Effector CD8-positive, alpha-beta T cell (primary cell): ENCODE measurements around the gene SHPK.
"Not testable (repeated sequence)": the region's sequence is repeated elsewhere in the genome, so short reads cannot be mapped to it uniquely, and the experiment has no call there.

Experiments
- DNase-seq: peaks from one replicate; lab custom pipeline; 2025; lab: John Stamatoyannopoulos, UW

SHPK gene

DNA sequence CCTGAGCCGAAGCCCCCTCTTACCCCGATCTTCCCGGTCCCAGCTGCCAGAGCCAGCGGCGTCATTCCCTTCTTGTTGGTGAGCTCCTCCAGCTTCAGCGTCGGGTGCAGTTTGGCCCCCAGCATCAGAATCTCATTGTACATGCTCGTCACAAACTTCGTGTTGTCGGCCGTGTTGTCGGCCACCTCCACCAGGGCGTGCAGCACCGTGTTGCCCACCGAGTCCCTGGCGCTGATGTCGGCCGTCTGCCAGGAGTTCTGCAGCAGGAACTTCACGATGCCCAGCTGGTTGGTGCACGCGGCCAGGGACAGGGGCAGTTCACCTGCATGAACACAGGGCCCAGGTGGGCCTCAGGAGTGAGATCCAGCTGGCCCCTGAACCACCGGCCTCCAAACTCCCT lies 46.3 kb downstream of the SHPK start:
- no peak for DNase-seq

DNA sequence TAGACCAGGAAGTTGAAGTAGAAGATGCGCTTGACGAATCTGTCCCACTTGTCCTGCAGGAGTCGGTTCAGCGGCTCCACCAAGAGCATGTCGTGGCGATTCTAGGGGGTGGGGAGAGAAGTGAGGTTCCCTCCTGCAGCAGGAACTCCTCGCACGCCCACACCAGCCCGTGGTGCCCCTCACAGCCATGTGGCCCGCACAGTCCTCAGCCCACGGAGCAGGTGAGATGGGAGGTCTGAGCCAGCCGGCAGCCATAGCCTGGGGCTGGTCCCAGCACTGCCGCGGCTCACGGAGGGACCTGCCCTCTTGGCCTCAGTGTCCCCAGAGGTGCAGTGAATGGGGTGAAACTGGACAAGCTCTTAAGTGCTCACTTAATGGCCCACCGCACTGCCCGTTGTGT lies 50.2 kb downstream of the SHPK start:
- no peak for DNase-seq

DNA sequence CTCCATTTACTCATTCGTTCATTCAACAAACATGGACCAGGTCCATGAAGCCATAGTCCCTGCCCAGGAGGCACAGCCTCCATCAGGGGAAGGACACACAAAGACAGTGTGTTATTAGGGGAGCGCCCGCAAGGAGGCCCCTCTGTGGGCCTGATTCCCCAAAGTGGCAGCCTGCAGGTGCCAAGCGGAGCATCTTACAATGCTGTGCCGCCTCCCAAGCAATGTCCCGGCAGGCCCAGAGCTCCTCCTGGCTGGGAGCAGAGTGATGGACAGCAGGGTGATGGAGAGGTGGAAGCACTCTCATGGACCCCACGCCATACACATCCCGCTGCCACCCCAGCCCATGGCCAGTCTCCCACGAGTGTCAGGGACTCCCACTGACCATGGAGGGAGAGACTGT lies 52.6 kb downstream of the SHPK start:
- no peak for DNase-seq

DNA sequence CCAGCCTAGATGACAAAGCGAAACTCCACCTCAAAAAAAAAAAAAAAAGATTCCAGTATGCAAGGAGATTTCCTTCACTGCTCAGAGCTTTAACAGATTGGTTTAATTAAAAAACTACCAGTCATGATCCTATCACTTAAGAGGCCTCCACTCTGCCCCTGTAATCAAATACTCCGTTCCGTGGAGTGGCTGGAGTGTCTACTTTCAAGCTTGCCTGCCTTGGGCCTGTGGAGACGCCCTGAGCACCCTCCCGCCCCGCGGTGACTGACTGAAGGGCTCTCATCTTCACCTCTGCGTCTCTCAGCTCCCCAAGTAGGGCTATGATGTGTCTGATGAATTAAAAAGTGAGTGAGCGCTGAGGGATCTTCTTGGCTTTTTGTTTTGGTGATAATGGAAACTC lies 53.1 kb downstream of the SHPK start:
- DNase-seq: no peak

DNA sequence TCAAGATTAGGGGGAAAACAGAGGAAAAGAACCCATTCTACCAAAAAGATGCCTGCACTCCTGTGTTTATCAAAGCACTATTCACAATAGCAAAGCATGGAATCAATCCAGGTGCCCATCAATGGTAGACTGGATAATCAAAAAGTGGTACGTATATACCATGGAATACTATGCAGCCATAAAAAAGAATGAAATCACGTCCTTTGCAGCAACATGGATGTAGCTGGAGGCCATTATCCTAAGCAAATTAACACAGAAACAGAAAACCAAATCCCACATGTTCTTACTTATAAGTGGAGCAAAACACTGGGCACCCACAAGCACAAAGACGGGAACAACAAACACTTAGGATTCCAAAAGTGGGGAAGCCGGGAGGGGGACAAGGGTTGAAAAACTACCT lies 57.4 kb downstream of the SHPK start:
- not testable (repeated sequence) for DNase-seq

DNA sequence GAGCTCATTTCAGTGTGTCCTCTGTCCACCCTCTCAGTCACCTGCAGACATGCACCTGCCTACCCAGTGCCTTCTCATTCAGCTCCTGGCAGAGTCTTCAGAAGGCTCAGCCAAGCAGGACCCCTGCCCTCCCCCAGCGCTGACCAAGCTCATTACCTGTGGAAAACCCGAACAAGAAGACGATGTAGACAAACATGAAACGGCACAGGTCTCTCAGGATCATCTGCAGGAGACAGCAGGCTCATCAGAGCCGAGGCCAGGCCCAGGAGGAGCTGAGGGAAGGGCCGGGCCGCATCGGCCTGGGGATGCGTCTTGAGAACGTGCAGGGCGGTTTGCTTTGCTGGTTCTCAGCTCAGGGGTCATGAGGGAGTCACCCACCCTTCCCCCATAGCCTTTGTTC lies 59.1 kb downstream of the SHPK start:
- DNase-seq: no peak

DNA sequence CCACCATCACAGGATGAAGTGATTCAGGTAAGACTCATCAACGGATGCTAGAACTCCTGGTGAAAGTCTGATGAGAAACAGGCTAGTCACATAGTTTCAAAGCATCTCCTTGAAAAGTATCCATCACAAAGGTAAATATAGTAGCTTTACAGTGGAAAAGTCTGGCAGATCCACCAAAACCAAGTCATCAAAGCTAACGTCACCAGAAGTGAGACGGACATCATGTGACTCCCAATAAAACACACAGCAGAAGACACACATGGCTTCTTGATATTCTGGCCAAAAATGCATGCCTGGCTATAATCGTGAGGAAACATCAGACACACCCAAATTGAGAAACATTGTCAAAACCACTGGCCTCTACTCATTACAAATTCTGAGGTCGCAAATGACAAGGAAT lies 60.5 kb downstream of the SHPK start:
- no peak for DNase-seq

DNA sequence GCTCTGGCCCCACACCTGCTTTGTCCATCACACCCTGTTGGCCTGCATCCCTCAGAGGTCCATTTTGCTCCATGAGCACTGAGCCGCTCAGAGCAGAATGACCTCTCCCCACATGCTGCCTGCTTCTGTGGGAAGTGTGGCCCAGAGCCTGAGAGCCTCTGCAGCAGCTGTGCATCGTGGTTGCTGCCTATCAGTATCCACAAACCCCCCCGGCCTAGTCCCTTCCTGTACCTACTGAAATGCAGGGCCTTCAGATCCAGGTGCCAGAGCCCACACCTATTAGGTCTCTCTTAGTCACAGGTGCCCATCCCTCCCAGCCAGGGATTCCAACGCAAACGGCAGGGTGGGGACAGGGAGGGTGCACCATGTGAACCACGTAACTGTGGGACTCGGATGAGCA lies 61.8 kb downstream of the SHPK start:
- DNase-seq: no peak

DNA sequence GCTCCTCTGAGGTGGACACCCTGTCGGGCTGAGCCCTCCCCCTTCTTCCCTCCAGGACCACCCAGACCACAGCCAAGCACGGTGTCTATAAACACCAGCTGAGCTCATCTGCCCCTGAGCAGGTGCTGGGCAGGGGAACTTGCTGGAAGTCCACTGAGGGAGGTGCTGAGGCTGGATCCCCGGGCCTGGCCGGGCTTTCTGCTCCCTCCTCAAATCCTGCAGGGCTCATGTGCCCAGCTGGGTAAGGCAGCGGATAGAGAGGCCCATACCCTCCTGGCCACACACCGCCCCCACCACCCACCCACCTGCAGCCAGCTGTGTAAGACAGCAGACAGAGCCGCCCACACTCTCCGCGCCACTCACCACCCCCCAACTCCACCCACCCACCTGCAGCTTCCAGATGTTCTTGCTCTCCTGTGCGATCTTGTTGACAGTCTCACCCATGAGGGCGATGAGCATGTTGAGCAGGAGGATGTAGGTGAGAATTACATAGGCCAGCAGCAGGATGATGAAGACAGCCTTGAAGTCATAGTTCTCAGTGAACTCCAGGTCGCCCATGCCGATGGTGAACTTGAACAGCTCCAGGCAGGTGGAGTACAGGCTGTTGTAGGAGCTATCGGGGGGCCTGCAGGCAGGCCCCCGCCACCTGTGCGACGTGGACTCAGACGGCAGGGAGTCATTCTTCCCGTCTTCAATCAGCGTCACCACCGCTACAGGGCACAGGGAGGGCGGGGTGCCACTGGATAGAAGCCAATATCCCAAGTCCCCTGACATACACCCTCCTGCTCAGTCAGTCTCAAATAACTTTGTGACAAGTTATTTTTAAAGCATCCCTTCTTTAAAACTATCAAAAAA lies 62.6 kb downstream of the SHPK start:
- no peak for DNase-seq

DNA sequence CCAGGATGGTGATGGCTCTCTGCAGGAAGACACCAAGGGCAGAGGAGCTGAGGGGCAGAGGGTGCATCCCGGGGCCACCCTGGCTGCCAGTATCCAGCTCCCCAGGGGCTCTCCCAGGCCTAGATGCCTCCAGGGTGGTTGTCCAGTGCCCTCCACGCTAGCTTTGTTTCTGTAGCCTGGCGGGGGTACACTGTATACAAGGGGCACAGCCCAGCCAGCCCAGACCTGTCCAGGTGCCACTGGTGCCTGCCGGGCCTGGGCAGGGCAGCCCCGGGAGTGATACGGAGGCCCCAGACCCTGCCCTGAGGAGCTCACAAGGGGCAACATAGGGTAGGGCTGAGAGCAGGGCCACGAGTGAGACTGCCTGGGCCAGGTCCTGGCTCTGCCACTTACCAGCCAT lies 63.8 kb downstream of the SHPK start:
- no peak for DNase-seq

DNA sequence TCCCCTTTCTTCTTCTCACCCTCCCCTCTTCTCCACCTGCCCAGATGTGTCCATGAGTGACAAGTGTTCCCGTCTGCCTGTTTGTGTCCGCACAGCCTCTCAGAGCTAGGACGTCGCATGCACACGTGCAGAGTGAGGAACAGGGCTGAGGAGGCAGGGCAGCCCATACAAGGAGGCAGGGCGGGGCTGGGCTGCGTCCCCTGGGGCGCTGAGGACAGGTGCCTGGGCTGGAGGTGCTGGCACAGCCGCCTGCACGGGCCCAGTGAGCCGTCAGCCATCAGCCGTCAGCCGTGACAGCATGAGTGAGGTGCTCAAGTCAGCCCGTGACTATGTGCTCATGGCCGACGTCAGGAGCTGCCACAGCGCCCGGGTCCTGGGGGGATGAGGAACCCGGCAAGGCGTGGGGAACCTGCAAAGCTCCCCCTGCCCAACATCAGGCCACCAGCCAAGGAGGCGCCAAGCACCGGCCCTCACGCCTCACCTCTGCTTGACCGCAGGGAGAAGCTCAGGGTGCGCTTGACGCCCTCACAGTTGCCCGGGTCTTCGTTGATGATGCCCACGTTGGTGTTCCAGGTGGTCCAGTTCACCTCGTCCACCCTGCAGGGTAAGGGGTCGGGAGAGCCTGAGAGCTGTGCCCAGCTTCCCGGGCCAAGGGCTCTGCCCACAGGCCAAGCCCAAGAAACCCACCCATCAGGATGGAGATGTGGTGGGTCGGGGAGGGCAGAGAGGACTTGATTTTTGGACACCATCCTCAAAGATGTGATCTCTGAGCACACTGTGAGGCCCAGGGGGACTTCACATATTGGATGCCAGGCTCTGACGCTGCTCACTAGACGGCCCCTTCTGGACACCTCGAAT lies 64.8 kb downstream of the SHPK start:
- no peak for DNase-seq

DNA sequence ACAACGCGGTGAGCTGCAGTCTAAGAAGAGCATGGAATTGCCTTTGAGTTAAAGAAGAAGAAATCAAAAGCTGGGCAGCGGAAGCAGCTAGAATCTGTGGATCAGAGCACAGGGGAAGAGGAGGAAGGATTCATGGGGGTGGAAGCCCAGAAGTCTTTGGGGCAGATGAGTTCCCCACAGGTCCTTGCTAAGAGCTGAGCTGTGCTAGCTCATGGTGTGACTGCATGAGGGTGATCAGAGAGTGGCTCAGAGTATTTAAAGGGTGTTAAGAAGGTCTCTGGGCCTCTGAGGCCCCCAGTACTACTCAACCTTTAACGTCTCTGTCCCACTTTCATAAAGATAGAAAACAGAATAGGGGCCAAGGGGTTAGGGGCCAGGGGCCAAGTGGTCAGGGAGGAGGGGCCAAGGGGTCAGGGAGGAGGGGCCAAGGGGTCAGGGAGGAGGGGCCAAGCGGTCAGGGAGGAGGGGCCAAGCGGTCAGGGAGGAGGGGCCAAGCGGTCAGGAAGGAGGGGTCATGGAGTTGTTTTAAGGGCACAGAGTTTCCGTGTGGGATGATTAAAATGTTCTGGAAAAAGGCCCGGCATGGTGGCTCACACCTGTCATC lies 66.4 kb downstream of the SHPK start:
- DNase-seq: no peak

DNA sequence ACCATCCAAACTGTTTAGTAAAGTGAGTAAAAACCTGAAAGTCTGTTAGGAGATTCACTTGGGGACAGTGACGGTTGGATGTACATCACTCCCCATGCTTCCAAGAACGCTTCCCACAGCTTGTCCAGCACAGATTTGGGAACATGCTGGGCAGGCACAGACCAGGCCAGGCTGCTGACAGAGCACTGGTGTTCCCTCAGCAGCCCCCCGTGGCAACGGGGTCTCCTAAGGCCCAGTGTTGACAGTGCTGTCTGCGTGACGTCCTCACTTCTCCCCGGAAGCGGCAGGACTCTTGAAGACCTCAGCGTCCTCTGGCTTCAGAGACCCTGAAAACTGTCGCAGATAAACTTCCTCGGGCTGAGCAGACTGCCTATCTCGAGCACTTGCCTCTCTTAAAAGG lies 69.5 kb downstream of the SHPK start:
- no peak for DNase-seq

DNA sequence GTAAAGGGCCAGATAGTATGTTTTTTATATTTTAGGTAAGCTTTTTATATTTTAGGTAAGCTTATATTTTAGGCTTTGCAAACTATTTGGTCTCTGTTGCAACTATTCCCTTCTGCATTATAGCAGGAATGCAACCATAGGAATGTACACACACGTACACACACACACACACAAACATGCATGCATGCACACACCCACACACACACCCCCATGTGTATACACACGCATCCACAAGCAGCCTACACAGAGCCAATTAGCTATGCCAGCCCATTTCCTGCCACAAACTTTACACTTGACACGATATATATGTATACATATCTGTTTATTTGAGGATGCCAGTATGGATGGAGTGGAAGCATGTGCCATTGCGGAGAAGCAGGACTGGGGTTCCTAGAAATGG lies 70.9 kb downstream of the SHPK start:
- no peak for DNase-seq

DNA sequence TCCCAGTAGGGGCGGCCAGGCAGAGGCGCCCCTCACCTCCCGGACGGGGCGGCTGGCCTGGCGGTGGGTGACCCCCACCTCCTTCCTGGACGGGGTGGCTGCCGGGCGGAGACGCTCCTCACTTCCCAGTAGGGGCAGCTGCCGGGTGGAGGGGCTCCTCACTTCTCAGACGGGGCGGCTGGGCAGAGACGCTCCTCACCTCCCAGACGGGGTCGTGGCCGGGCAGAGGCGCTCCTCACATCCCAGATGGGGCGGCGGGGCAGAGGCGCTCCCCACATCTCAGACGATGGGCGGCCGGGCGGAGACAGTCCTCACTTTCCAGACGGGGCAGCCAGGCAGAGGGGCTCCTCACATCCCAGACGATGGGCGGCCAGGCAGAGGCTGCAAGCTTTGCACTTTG lies 71.8 kb downstream of the SHPK start:
- not testable (repeated sequence) for DNase-seq

DNA sequence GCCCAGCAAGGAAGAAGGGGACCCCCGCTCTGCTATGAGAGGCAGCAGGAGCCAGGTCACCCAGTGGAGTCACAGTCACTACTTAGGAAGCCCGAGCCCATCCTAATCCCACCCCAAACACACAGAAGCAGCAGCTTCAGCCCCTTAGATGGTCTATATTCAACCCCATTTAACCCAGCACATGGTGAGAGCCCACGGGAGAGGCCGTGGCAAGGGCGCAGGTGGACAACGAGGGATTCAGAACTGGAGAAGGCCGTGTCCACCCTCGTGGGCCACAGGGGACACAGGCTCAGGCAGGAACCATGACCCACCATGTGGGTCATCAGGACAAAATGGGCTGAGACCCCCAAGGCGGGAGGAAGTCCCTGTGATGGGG lies 76.8 kb downstream of the SHPK start:
- DNase-seq: no peak

DNA sequence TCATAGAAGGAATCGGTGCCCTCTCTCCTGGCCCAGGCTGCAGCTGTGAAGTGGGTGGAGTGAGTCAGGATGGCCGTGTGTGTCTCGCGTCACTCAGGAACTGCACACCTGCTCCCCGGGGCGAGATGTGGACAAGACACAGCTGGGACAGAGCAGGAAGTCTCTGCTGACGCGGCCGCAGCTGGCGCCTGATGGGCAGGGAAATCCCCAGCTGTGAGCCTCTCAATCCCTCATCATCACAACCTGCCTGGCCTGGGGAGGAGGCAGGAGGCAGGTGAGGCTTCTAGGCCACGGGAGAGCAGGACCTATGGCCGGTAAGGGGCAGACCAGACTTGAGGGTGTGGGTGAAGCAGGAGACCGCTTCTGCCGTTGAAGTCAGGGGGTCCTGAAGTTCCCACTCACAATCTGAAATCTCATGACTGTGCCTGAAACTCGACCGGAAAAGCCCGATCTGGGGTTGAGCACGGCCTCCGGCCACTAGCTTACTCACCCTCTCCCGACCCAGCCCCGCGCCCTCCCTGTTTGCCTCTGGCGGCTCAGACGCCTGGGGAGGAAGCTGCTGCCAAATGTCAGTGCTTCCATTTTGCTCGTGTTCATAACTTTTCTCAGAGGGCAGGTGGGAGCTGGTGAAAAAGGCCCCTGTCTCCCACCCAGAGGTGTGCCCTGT lies 77.3 kb downstream of the SHPK start:
- no peak for DNase-seq
